Measurements from ENCODE around the gene LRP8.

The LRP8 gene

DNA sequence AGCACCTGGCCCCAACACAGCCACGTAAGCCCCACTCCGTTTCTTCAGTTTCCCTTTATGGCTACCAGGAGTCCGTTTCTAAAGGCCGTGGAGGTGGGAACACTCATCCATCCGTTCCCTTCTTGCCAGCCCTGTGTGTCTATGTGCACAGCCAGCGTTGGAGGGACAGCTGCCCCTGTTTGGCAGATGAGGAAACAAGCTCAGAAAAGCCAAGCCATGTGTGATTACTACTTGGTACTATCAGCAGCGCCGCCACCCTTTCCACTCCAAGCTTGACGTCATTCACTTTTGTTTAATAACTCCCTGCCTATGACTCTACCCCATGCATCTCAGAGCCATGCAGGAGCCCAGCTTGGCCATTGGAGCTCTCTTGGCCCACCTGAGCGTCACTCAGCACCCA is 3.5 kb downstream of the LRP8 start:
- no peak for DNase-seq (ENCODE audit: low read depth in 2 of 2)

DNA sequence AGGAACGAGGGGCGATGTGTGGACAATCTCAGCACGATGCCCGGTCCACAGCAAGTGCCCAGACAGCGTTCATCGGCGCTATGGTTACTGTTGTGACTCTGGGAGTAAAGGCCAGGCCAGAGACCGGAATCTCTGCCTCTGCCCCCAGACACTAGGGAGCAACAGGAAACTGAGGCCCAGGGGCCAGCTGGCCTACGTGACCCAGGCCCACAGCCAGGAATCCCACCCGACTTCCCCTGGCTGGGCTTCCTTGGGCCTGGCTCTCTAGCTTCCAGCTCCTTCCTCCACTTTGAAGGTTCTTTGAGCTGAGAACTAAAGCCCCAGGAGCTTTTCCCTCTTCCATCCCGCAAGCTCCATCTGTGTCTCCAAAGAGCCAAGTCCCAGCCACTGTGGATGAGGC is 4.6 kb downstream of the LRP8 start:
- DNase-seq (ENCODE audit: low read depth in 2 of 2): no peak

DNA sequence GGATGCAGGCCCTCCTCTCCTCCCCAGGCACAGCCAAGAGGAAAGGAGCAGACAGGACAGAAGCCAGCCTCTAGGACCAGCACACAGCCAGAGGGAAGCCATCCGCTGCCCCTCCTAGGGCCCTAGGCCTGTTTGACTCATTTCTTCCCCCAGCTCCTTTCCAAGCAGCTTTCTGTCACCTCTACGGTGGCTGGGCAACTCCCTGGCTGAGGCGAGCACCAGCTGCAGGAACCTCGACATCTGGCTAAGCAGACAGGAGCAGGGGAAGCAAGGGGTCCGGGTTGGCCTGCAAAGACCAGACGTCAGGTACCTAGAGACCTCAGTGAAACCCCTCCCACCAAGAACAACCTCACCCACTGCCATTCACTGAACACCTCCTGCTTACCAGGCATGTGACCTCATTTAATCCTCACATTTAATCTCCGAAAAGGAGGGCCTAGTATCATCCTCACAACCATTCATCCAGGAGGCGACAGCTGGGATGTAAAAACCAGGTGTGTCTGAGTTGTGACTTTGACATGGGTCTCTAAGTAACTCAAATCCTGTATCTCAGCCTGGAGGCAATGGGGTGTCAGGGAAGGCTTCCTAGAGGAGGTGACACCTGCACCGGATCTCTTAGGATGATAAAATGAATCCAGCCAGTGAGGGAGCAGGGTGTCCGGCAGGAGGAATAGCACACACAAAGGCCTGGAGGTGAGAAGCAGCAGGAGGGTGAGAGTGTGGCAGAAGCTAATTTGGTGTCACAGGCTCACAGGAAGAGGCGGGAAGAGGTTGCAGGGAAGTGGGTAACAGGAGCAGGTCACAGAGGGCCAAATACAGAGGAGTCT is 5.9 kb downstream of the LRP8 start:
- DNase-seq (ENCODE audit: low read depth in 2 of 2): no peak

DNA sequence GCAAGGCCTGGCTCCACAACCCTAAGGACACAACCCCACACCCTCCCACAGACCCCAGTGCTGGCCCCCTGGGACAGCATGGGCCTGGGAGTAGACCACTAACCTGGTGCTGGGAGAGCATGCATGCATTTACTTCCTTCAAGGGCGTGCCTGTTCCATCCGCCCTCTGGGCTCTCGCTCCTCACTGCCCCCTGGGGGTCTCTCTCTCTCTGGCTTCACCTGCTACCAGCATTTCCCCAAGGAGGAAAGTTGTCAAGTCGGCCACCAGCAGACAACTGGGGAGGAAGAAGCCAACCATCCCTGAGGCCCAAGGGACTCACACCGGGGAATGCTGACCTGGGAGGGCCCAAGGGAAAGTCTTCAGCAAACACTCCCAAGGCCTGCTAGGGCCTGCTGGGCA is 6.5 kb downstream of the LRP8 start:
- no peak for DNase-seq (ENCODE audit: low read depth in 2 of 2)

DNA sequence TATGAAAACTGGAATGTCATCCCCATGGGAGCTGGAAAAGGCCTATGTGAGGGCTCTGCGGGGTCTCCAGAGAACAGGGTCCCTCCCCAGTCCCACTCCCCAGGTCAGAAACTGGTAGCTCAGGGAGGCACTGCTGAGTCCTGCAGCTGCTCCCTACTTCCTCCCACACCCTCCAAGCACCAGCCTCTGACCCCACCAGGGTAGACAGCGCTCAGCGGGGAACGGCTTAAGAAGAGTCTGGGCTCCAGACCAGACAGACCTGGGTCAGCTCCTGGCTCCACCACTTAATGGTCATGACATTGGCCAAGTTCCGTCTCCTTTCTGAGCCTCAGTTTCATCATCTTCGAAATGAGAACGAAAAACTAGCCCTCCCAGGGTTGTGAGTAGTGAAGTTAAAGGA is 7.2 kb downstream of the LRP8 start:
- DNase-seq (ENCODE audit: low read depth in 2 of 2): no peak

DNA sequence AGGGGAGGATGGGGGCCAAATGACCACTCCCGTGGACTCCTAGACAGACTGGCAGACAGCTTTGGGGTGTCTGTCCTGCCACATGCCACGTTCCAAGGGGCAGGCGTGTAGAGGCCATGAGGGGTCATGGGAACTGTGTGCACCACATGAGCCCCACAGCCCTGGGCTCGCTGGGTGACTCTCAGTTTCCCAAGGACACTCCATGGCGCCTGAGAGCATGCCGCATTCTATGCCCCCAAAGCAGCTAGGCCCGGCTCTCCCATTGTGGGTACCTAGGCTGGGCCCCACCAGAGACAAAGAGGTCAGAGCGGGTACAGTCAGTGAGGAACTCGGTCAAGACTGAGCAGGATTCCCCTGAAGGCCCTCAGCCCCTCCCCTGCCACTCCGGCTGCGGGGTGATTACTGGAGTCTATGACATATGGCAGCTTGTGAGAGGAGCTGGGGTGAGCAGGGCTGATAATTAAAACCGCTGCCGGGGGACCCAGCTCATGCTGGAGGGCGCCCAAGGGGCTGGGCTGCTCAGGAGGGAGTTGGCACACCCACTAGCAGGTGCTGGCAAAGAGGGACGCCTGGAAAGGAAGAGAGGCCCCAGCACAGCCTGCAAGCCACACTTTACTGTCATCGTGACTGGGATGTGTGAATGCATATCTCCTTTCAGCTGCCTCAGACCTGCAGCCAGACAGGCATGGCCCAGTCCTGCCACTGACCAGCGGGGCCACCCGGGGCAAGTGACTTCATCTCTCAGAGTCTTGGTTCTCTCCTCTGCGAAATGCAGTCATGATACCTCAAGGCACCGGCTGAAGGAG is 8.4 kb downstream of the LRP8 start:
- DNase-seq (ENCODE audit: low read depth in 2 of 2): no peak

DNA sequence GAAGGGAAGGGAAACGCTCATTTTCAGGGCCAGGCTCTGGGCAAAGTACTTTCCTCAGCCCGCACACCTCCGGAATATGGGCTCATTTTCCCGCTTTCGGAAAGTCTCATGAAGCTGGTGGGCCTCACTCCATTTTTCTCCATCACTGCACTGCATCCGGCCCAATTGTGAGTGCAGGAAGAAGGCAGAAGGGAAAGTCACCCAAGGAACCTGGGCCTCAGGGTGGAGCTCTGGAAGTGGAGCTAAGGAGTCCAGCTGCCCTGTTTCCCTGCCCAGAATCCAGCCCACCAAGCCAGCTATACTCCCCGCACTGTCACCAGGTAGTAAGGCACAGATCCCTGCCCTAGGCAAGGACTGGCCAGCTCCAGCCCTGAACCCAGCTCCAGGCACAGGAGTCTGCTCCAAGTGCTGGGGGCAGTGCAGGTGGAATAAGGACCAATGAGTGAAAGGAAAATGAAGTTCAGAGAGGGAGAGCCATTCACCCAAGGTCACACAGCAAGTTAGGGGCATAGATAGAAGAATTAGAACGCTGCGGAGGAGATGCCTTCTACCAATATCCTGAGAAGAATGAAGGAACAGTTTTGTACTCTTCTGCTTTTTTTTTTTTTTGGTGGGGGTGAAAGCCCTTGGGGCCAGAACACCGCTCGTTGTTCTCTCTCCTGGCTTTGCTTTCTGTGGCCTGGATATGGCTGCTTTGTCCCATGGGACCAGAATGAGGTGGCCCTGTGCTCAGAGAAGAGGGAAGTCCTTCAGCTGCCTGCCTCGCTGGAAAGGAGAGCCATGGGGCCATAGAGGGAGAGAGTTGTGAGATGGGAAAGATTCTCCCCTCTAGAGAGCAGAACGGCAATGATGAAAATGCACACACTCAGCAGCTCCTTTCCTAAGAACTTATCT is 10.0 kb downstream of the LRP8 start:
- no peak for DNase-seq (ENCODE audit: low read depth in 2 of 2)

DNA sequence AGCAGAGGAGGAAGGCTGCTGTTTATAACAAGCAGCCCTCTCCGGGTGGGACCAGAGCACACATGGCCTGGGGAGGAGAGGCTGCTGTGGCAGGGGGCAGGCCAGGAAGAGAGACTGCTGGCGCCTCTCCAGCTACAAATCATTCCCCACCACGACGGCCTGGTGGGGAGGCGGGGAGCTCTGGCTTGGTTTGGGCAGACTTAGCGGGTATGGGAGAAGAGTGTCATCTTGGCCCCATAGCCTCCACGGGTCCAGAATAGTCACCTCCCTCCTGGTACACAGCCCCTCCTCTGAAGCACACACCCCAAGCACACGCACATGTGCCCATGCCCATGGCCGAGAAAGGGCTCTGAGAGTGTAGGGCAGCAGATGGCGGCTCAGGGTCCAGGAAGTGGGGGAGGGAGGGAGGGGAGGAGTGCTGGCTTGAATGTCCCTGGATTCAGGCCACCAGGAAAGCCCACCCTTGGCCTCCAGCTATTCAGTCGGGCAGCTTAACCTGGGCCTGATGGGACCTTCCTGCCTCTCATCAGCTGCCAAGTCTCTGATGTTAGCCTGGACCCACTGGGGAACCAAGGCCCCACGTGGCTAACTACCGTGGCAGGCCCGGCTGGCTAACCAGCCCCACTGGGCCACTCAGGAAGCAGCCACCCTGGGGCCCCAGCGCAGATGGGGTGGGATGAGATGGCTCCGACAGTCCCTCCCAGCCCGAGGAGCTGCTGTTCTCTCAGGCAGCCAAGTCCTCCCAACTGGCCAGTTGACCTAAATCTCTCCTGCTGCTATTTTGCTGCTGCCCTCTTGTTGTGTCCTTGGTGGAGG is 10.9 kb downstream of the LRP8 start:
- DNase-seq (ENCODE audit: low read depth in 2 of 2): no peak

DNA sequence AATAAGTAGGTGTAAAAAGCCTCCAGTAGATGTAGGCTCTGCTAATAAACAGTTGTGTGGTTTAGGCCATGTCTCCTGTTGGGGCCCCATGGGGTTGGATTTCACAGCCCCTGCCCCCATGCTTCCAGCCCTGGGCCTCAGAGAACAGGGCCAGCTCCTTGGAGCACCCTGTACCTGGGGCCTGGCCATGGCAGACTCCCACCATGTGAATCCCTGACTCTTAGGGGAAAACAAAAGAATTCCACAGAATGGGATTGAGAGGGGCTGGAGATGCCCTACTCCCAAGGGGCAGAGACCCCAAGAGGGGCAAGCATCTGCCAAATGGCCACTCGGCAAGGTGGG is 11.5 kb downstream of the LRP8 start:
- DNase-seq (ENCODE audit: low read depth in 2 of 2): no peak

DNA sequence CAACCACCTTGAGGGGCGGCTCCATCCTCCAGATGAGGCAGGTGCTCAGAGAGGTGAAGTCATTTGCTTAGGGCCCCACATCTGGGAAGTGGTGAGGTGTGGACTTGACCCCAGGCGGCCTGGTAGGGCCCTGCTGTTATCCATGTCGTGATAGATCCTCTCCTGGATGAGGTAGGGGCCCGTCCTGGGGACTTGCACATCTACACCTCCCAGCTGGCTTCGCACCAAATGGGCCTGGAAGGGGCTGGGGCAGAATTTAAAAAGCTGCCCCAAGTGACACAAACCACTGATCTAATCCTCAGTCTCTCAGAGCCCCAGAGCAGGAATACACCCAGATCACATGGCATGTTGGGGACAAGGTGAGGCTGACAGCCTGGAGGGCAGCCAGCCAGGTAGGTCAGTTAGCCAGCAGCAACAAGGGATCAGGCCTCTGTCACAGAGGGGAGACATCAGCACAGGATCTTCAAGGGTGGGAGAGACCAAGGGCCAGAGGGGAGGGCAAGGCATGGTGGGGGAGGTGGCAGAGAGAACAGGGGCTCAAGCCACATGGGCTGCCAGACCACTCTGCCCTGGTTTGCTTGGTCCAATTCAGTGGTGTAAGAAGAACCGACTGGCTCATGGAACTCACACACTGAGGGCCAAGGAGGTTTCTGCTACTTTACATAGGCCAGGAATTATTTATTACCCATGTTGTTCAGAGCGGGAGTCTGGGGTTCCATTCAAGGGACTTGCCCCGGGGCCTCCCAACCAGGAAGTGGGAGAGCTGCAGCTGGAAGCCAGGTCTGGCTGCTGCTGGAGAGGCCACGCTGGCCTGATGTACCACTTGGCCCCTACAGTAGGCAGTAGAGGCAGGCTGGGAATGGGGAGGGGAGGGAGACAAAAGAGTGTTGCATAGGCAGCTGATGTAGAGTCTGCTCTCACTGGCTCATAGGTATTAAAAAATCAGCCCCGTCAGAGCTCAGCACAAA is 12.1 kb downstream of the LRP8 start:
- no peak for DNase-seq (ENCODE audit: low read depth in 2 of 2)

DNA sequence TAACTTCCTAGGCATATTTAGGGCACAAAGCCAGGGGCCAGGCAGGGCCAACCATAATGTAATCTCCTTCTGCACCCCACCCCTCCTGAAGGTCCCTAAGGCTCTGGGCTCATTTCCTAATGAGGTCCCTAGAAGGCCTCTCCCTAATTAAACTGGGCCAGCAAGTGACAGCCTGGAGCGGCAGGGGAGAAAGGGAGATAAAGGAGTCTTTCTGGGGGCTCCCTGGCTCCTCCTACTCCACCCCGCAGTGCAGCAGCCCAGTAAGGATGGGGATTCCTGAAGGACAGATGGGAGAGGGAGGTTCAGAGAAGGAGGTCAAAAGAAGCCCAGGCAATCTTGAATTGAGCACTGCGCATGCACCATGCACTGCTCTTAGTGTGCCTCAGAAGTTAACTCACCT is 12.8 kb downstream of the LRP8 start:
- DNase-seq (ENCODE audit: low read depth in 2 of 2): no peak

DNA sequence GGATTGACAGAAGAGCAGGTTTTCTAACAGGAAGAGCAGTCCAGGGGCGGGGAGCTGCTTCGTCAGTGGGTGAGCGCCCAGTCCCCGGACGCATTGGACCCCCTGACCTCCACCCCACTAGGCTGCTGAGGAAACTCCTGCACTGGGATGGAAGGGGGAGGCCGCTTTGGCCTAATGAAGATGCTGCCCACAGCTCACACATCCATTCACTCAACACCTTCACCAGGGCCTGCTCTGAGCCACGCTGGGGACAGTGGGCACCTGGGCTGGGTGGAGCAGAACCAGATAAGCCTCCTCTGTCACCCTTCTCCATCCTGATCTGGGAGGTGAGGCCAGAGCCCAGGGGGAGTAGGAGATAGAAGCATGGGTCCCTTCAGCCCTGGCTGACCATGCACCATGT is 13.3 kb downstream of the LRP8 start:
- no peak for DNase-seq (ENCODE audit: low read depth in 2 of 2)

DNA sequence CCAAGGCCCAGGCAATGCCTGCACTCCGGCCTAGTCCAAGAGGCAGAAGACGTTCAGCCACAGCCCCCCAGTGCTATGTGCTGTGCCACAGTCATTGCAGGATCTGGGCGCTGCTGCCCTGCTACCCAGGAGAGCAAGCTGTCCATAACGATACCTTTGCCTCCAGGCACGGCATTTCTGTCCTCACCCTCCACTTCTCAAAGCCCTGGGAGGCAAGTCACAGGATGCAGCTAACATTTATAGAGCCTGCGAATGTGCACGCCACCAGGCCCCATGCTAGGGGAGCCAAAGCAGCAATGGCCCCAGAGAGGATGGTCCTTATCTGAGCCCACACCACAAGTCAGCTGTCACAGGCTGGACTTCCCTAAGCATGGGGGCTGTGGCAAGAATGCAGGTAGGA is 13.8 kb downstream of the LRP8 start:
- DNase-seq (ENCODE audit: low read depth in 2 of 2): no peak

DNA sequence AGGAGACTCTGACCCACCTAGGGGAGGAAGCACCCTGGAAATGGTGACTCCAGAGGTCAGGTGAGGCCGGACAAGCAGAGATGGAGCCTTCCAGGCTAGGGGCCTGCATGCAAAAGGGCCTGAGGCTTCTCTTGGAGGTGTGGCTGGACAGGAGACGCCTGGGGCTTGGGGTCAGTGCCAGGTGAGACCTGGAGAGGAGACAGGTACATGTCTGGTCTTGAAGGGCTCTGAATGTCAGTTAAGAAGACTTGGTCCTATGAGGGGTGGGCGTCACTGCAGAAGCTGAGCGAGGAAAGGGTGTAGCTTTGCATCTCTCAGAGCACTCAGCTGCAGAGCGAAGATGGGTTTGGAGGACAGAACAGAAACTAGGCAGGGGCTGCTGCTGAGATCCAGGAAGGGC is 14.3 kb downstream of the LRP8 start:
- no peak for DNase-seq (ENCODE audit: low read depth in 2 of 2)

DNA sequence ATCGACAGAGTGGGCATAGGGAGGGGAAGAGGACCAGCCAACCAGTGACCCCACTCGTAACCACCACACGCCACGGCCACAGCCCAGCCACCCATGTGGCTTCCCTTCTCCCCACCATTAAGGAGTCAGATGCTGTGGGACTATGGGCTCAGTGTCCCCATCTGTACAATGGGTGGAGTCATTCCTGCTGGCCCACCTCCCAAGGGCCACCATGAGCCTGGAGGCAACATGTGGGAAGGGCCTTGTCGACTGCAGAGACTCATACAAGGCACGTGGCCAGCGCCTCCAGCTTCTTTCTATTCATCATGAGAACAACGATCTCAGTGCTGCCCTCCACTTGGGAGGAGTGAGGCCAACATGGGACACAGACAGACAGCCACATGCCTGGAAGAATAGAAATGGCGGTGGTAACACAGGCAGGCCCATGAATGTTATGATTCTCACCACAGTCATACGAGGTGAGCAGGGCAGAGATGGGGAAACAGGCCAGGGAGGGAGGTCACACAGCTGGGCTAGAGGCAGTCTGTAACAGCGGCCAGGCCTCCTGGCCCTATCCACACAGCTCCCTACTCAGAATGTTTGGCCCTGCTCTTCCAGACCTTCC is 16.1 kb downstream of the LRP8 start:
- no peak for DNase-seq (ENCODE audit: low read depth in 2 of 2)

DNA sequence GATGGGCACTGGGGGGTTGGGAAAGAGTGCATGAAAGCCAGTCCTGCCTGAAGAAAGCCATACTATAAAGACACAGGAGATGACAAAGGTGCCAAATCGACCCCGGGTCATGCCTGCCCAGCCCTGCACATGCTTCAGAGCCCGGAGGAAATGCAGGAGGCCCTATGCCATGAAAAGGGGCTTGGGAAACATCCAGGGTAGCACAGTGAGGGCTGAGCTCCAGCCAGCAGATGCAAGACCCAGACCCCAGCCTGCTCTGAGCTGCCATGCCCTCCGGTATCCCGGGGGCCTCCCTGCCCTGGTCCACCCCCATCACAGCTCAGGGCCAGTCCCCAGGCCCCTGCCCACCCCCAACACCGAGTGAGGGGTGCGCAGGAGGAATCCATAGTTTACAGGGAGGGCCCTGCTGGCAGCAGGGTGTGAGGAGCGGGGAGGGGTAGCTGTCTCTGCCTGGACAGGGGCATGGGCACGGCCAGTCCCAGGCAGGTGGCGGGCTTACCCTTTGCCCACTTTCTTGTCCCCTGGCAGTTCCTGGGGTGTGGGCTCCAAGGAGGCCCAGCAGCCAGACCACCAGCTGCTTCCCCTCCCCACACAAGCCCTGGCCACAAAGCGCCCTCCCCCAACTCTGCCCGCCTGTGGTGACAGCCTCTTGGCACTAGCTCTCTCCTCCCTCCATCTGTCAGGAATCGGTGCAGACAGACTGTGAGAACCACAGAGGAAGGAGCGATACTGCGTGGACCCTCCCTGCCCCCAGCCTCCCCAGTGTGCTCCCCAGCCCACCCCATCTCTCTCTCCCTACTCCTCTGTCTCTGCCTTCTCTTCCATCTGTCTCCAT is 16.8 kb downstream of the LRP8 start:
- no peak for DNase-seq (ENCODE audit: low read depth in 2 of 2)

DNA sequence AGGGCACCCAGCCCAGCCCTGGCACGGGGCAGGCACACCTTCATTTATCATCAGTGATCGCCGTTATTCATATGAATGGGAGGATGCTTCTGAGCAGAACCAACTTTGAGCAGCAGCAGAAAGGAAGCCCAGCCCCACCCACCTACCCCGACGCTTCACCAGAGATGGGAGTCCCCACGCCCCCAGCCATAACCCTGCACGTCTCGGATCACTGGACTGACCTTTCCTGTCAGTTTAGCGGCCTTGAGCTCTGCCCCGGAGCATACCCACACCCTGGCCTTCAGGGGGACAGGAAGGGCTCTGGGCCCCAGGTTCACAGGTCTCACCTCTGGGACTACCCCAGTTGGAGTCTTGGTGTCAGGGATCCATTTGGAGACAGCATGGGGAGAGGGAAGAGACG is 18.1 kb downstream of the LRP8 start:
- DNase-seq (ENCODE audit: low read depth in 2 of 2): no peak

DNA sequence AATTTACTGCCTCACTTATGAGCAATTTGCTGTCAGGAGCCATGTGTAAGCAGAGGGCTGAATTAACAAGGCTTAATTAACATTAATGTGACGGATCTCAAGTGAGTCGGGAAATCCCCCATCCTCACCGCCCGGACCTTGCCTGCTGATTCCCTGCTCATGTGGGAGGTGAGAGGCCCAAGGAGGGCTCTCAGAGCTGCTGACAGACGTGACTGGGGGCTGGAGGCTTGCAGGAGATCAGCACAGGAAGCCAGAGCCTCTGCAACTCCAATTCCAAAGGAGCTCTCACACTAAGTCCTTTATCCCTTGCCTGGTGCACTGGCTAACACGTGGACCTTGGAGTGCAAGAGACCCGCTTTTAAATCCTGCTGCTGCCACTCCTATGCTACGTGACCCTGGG is 19.4 kb downstream of the LRP8 start:
- DNase-seq (ENCODE audit: low read depth in 2 of 2): no peak

DNA sequence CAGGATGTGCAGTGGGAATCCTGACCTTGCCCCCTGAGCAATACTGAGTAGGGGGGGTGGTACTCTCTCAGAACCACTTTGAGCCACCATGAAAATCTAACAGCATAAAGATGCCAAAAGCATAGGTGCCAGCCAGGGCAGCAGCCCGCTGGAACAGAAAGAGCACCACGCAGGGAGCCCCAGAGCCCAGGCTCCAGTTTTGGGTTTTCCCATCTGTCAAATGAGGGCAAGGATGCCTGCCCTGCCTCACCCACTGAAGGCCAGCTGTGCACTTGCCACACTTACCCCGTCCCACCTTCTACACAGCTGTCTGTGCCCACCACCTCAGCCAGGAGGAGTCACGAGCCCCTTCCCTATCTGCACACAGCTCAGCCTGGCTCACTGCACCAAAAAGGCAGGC is 20.8 kb downstream of the LRP8 start:
- no peak for DNase-seq (ENCODE audit: low read depth in 2 of 2)

All from stimulated activated CD8-positive, alpha-beta memory T cell treated with anti-CD3 and anti-CD28 coated beads, Interleukin-15, amount 100 ng/mL, for 4 hours (primary cell).